Activated CD8-positive, alpha-beta T cell treated with anti-CD3 and anti-CD28 coated beads for 36 hours (primary cell): Measurements from ENCODE around the gene CDH13. TPM values are rescaled to one million over a fixed set of nuclear protein-coding genes. Genes with fewer than 3 reads are reported as not detected.

Experiments used
- ATAC-seq: fragments of 200-7000 bp; cut with Tn5 transposase; one replicate; pipeline ENCODE4 v1.10.0; 2021; ENCODE audit warnings: mild to moderate bottlenecking, moderate library complexity
- CTCF ChIA-PET: fragments of 350-600 bp; sonication (Branson Sonifier 250); formaldehyde crosslinking; loops from one replicate; lab custom pipeline; 2021; ENCODE audit warnings: antibody characterized with exemption; lab: Charles Lee
- POLR2A ChIA-PET: fragments of 350-600 bp; sonication (Branson Sonifier 250); formaldehyde crosslinking; loops from one replicate; lab custom pipeline; 2021; ENCODE audit warnings: antibody characterized with exemption; lab: Charles Lee
- DNase-seq: peaks from one replicate; pipeline ENCODE4 v3.0.0-alpha.2; 2020
- H3K27ac Mint-ChIP-seq: one replicate; pipeline ENCODE4 v1.8.0; 2021; ENCODE audit warnings: mild to moderate bottlenecking, mixed read lengths
- H3K27me3 Mint-ChIP-seq: one replicate; pipeline ENCODE4 v1.8.0; 2021; ENCODE audit warnings: mixed read lengths
- H3K36me3 Mint-ChIP-seq: one replicate; pipeline ENCODE4 v1.8.0; 2021; ENCODE audit warnings: low read depth, mixed read lengths
- H3K4me1 Mint-ChIP-seq: one replicate; pipeline ENCODE4 v1.8.0; 2021; ENCODE audit warnings: low read depth, mixed read lengths
- H3K4me3 Mint-ChIP-seq: one replicate; pipeline ENCODE4 v1.8.0; 2021; ENCODE audit warnings: mild to moderate bottlenecking, moderate library complexity, mixed read lengths
- H3K9me3 Mint-ChIP-seq: one replicate; pipeline ENCODE4 v1.8.0; 2021; ENCODE audit warnings: mixed read lengths
- CTCF ChIP-seq: fragments of 200-600 bp; IDR thresholded peaks from one replicate; pipeline ENCODE4 v1.8.0; 2022; ENCODE audit warnings: antibody characterized with exemption, mild to moderate bottlenecking
- intact Hi-C: fragments of 100-400 bp; cut with micrococcal nuclease; formaldehyde crosslinking; loops from one replicate; pipeline ENCODE4 v1.10.0; 2022
- total RNA-seq, 2 experiments: library from RNA; stranded (reverse); gene quantifications; one replicate each; pipeline ENCODE4 v1.2.3, GENCODE V29; 2021

Gene CDH13
- total RNA-seq, 2 experiments from 2014 or later: not detected

- TF ChIP-seq CTCF: no peak
- no peak for DNase-seq
- Mint-ChIP-seq H3K27ac (no peak overlapping the region), H3K9me3 (no peaks in the 10 kb centered on the region), H3K27me3 (peaks cover 12% of the 10 kb centered on the region), H3K4me3 (no peak overlapping the region), H3K4me1 (peaks cover 8% of the 10 kb centered on the region), H3K36me3 (no peaks in the 10 kb centered on the region)
- peak; percentile 42 for ATAC-seq
- intact Hi-C loops: no loop called here
- ChIA-PET POLR2A (interaction anchor here (1.2 kb wide), 1 partner anchor 49 kb away, joined by 5 read pairs; no protein-coding TSS in a partner anchor), CTCF (no interaction called here)
Measured at GRCh38 chr16:82700541-82701235, 73.9 kb downstream of the CDH13 start.

GRCh38 chr16:82701442-82701955 lies 74.7 kb downstream of the CDH13 start:
- DNase-seq (no peak), ATAC-seq (no peak)
- POLR2A ChIA-PET: no interaction called here
- TF ChIP-seq CTCF: no peak
- Mint-ChIP-seq H3K4me1 (peaks cover 8% of the 10 kb centered on the region), H3K27me3 (peaks cover 12% of the 10 kb centered on the region), H3K36me3 (no peaks in the 10 kb centered on the region), H3K27ac (no peak overlapping the region), H3K4me3 (no peak overlapping the region), H3K9me3 (no peaks in the 10 kb centered on the region)
- intact Hi-C loops: no loop called here
- CTCF ChIA-PET: no interaction called here

GRCh38 chr16:82703161-82703560 lies 76.4 kb downstream of the CDH13 start:
- no peak for ATAC-seq
- ChIA-PET CTCF (interaction anchor here (1.0 kb wide), 1 partner anchor 9 kb away, joined by 3 read pairs; no protein-coding TSS in a partner anchor), POLR2A (no interaction called here)
- TF ChIP-seq CTCF: no peak
- H3K27me3 Mint-ChIP-seq: peaks cover 12% of the 10 kb centered on the region
- no peaks in the 10 kb centered on the region for H3K36me3 Mint-ChIP-seq
- intact Hi-C loops: no loop called here
- no peak for DNase-seq
- no peaks in the 10 kb centered on the region for H3K9me3 Mint-ChIP-seq
- no peak overlapping the region for H3K27ac Mint-ChIP-seq
- peaks cover 8% of the 10 kb centered on the region for H3K4me1 Mint-ChIP-seq
- no peak overlapping the region for H3K4me3 Mint-ChIP-seq

GRCh38 chr16:82703871-82704768 lies 77.4 kb downstream of the CDH13 start:
- intact Hi-C loops: no loop called here
- peaks cover 9% of the 10 kb centered on the region for H3K27me3 Mint-ChIP-seq

More at GRCh38 chr16:82703871-82704768, 77.4 kb downstream of the CDH13 start:
- Mint-ChIP-seq H3K9me3 (no peaks in the 10 kb centered on the region), H3K36me3 (no peaks in the 10 kb centered on the region), H3K27ac (no peak overlapping the region), H3K4me1 (peaks cover 8% of the 10 kb centered on the region), H3K4me3 (no peak overlapping the region)
- ChIA-PET CTCF (interaction anchor here (1.0 kb wide), 1 partner anchor 10 kb away, joined by 3 read pairs; no protein-coding TSS in a partner anchor), POLR2A (no interaction called here)
- TF ChIP-seq CTCF: no peak
- ATAC-seq (no peak), DNase-seq (no peak)
